ENCODE data around the gene NPC1. TPM values are rescaled to one million over a fixed set of nuclear protein-coding genes. Genes with fewer than 3 reads are reported as not detected.

Gene NPC1
- total RNA-seq, 1 experiment from 2014 or later, result 92.7 TPM

DNA sequence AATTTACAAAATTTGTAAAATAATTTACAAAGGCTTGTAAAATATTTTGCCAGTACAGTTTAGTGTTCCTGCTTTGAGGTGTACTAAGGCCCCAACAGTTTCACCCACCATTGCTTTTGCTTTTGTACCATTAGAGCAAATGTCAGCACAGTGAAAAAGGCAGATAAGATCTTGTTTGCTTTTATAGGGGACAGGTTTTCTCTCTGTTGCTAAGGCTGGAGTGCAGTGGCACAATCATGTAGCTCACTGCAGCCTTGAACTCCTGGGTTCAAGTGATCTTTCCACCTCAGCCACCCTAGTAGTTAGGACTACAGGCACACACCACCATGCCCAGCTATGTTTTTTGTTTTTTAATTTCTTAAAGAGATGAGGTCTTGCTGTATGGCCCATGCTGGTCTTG lies 19.6 kb upstream of the NPC1 start:
- no peak overlapping the region for H3K27ac ChIP-seq (ENCODE audit: low read length)
- DNase-seq (ENCODE audit: low read depth, low spot score), result no peak
- H3K36me3 ChIP-seq (ENCODE audit: control insufficient read depth, insufficient read depth, low read length), result no peaks in the 10 kb centered on the region
- H3K4me1 ChIP-seq (ENCODE audit: control insufficient read depth, insufficient read depth, low read length), result no peaks in the 10 kb centered on the region
- intact Hi-C loops (cut with micrococcal nuclease; ENCODE audit: unreplicated experiment) (no loop called here), in situ Hi-C loops (cut with HindIII; ENCODE audit: low pct_unique_long_range_greater_than_20kb, low sequenced_read_pairs) (no loop called here)
- H3K27me3 ChIP-seq (ENCODE audit: control insufficient read depth, insufficient read depth, low read length), result no peaks in the 10 kb centered on the region
- TF ChIP-seq, protein P1, sequence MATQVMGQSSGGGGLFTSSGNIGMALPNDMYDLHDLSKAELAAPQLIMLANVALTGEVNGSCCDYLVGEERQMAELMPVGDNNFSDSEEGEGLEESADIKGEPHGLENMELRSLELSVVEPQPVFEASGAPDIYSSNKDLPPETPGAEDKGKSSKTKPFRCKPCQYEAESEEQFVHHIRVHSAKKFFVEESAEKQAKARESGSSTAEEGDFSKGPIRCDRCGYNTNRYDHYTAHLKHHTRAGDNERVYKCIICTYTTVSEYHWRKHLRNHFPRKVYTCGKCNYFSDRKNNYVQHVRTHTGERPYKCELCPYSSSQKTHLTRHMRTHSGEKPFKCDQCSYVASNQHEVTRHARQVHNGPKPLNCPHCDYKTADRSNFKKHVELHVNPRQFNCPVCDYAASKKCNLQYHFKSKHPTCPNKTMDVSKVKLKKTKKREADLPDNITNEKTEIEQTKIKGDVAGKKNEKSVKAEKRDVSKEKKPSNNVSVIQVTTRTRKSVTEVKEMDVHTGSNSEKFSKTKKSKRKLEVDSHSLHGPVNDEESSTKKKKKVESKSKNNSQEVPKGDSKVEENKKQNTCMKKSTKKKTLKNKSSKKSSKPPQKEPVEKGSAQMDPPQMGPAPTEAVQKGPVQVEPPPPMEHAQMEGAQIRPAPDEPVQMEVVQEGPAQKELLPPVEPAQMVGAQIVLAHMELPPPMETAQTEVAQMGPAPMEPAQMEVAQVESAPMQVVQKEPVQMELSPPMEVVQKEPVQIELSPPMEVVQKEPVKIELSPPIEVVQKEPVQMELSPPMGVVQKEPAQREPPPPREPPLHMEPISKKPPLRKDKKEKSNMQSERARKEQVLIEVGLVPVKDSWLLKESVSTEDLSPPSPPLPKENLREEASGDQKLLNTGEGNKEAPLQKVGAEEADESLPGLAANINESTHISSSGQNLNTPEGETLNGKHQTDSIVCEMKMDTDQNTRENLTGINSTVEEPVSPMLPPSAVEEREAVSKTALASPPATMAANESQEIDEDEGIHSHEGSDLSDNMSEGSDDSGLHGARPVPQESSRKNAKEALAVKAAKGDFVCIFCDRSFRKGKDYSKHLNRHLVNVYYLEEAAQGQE (IDR thresholded peaks at IDR 0.05; ENCODE audit: insufficient read depth in 1 of 2, low read depth in 2 of 2, low read length in 1 of 2), result no peak
- TF ChIP-seq, protein P2, sequence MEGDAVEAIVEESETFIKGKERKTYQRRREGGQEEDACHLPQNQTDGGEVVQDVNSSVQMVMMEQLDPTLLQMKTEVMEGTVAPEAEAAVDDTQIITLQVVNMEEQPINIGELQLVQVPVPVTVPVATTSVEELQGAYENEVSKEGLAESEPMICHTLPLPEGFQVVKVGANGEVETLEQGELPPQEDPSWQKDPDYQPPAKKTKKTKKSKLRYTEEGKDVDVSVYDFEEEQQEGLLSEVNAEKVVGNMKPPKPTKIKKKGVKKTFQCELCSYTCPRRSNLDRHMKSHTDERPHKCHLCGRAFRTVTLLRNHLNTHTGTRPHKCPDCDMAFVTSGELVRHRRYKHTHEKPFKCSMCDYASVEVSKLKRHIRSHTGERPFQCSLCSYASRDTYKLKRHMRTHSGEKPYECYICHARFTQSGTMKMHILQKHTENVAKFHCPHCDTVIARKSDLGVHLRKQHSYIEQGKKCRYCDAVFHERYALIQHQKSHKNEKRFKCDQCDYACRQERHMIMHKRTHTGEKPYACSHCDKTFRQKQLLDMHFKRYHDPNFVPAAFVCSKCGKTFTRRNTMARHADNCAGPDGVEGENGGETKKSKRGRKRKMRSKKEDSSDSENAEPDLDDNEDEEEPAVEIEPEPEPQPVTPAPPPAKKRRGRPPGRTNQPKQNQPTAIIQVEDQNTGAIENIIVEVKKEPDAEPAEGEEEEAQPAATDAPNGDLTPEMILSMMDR (IDR thresholded peaks at IDR 0.05), result no peak
- no TSS peak for BruUV-seq (replicated peaks)
- no peaks in the 10 kb centered on the region for H3K9me3 ChIP-seq (ENCODE audit: control insufficient read depth, insufficient read depth, low read depth, low read length)
- ChIA-PET CTCF (no interaction called here), POLR2A (no interaction called here)
- no peak for ATAC-seq
- no peak overlapping the region for H3K4me3 ChIP-seq (ENCODE audit: low read depth in 2 of 2, low read length in 2 of 2)

DNA sequence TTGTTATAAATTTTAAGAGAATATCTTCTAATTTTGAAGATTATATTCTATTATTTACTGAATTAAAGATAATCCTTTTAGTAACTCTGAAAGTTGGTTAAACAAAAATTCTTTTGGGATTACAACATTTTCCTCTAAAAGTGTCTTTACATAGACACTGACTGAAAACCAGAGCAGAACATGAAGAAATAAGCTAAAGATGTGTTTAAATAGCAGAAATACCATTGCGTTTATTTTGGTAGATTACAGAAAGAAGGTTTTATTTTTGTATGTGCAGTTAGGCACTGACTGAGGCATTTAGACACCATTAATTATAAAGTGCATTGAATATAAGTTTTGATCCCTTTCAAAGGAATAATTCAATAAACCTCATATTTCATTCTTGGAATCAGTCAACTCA lies 13.5 kb upstream of the NPC1 start:
- BruUV-seq (replicated peaks), result no TSS peak
- ChIA-PET CTCF (interaction anchor here (1.1 kb wide), 1 partner anchor 103 kb away, joined by 3 read pairs; no protein-coding TSS in a partner anchor), POLR2A (no interaction called here)
- TF ChIP-seq SIN3A (IDR thresholded peaks at IDR 0.05; ENCODE audit: borderline replicate concordance, insufficient read depth, low read depth, low read length), result no peak
- TF ChIP-seq, protein P2 (IDR thresholded peaks at IDR 0.05), result no peak
- no peak for TF ChIP-seq TCF7L2 (IDR thresholded peaks at IDR 0.05; ENCODE audit: low read depth, low read length)
- TF ChIP-seq POLR2AphosphoS5 (IDR thresholded peaks at IDR 0.05; ENCODE audit: low read depth, low read length), result no peak
- TF ChIP-seq, protein P1 (IDR thresholded peaks at IDR 0.05; ENCODE audit: insufficient read depth in 1 of 2, low read depth in 2 of 2, low read length in 1 of 2), result no peak
- no peak for ATAC-seq
- Histone ChIP-seq H3K27me3 (ENCODE audit: control insufficient read depth, insufficient read depth, low read length) (peaks cover 3% of the 10 kb centered on the region; the same call in 1 of the 2 replicates), H3K9me3 (ENCODE audit: control insufficient read depth, insufficient read depth, low read depth, low read length) (no peaks in the 10 kb centered on the region), H3K27ac (ENCODE audit: low read length) (no peak overlapping the region), H3K4me1 (ENCODE audit: control insufficient read depth, insufficient read depth, low read length) (no peaks in the 10 kb centered on the region), H3K36me3 (ENCODE audit: control insufficient read depth, insufficient read depth, low read length) (no peaks in the 10 kb centered on the region), H3K4me3 (ENCODE audit: low read depth in 2 of 2, low read length in 2 of 2) (no peak overlapping the region)
- DNase-seq (ENCODE audit: low read depth, low spot score), result no peak
- in situ Hi-C loops (cut with HindIII; ENCODE audit: low pct_unique_long_range_greater_than_20kb, low sequenced_read_pairs) (no loop called here), intact Hi-C loops (cut with micrococcal nuclease; ENCODE audit: unreplicated experiment) (no loop called here)

Measured in Panc1 (cell line).